ENCODE measurements around the gene CUX1. TPM values are rescaled to one million over a fixed set of nuclear protein-coding genes. Genes with fewer than 3 reads are reported as not detected.

The CUX1 gene
- total RNA-seq, 1 experiment from 2014 or later = 39.6 TPM

DNA sequence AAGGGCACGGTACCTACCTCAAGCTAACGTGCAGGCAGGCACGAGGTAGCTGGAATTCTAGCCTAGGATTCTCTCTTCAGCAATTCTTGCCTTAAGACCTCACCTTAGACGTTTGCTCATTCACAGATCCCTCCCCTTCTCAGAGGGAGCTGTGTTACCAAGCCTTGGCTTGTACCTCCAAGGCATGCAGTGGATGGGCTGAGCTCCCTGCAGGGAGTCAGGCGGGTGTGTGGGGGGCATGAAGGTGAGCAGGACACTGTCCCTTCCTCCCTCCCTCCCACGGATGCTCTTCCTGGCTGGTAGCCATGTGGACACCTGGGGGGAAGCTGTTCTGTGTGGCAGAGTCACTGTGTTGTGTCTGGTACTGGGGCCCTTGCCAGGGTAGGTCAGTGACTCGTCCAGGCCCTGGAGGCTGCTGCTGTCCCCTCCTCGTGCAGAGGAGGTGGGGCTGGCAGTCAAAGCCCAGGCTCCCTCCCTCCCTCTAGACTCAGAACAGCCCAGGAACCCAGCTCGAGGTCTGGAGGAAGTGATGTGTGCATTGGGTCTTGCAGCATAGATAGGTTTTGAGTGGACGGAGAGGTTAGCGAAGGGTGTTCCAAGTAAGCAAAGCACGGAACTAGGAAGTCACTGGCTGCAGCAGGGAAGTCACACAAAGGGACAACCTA is 247.1 kb downstream of the CUX1 start:
- CTCF ChIA-PET = interaction anchor here (0.6 kb wide), 1 partner anchor 216 kb away, joined by 11 read pairs; no protein-coding TSS in a partner anchor

DNA sequence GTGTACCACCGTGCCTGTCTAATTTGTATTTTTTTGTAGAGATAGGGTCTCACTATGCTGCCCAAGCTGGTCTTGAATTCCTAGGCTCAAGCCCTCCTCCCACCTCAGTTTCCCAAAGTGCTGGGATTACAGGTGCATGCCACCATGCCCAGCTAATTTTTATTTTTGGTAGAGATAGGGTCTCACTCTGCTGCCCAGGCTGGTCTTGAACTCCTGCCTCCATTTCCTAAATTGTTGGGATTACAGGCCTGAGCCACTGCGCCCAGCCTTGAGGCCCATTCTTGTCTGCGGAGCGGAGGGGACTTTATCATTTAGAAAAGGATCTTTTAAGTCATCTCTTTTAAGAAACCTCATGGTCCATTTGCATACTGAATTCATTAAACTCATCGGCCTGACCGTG is 247.8 kb downstream of the CUX1 start:
- Histone ChIP-seq H3K9me2 (replicated peaks; ENCODE audit: low read length) (no peaks in the 10 kb centered on the region), H4K20me1 (ENCODE audit: low read length) (no peaks in the 10 kb centered on the region), H3K4me3 (ENCODE audit: low read length) (no peak overlapping the region), H3K79me2 (ENCODE audit: low read length) (peaks cover 7% of the 10 kb centered on the region; the same call in 1 of the 2 replicates), H3K9me3 (ENCODE audit: low read length) (no peaks in the 10 kb centered on the region), H3F3A (ENCODE audit: low read length, unreplicated experiment) (no peaks in the 10 kb centered on the region), H3K4me1 (ENCODE audit: insufficient read depth, low read length) (peaks cover 18% of the 10 kb centered on the region), H3K27me3 (ENCODE audit: low read length) (no peaks in the 10 kb centered on the region), H3K4me2 (ENCODE audit: low read length) (no peak overlapping the region), H3K36me3 (ENCODE audit: low read depth, low read length) (peaks cover 1% of the 10 kb centered on the region; the same call in 1 of the 2 replicates), H2AFZ (ENCODE audit: low read length) (no peak overlapping the region), H3K9ac (ENCODE audit: low read length) (no peak overlapping the region), H3K27ac (ENCODE audit: low read length) (peak overlapping the region; percentile 96)
- TF ChIP-seq EZH2 (IDR thresholded peaks at IDR 0.05; ENCODE audit: low read length, unreplicated experiment) (no peak), EZH2phosphoT487 (IDR thresholded peaks at IDR 0.05; ENCODE audit: borderline replicate concordance, low read length) (no peak)
- no TSS peak for BruUV-seq (replicated peaks)
- intact Hi-C loops (cut with micrococcal nuclease) = no loop called here
- ChIA-PET CTCF (no interaction called here), POLR2A (ENCODE audit: unreplicated experiment) (no interaction called here)
- ATAC-seq (no peak), DNase-seq (no peak)

More for the DNA sequence above, 247.1 kb downstream of the CUX1 start:
- ATAC-seq (peak; percentile 68), DNase-seq (peak; percentile 60)
- Histone ChIP-seq H3K36me3 (ENCODE audit: low read depth, low read length) (no peaks in the 10 kb centered on the region), H2AFZ (ENCODE audit: low read length) (no peak overlapping the region), H3K79me2 (ENCODE audit: low read length) (peaks cover 7% of the 10 kb centered on the region; the same call in 1 of the 2 replicates), H3K4me1 (ENCODE audit: insufficient read depth, low read length) (peaks cover 18% of the 10 kb centered on the region), H3K9me3 (ENCODE audit: low read length) (no peaks in the 10 kb centered on the region), H3K4me3 (ENCODE audit: low read length) (no peak overlapping the region), H3K27me3 (ENCODE audit: low read length) (no peaks in the 10 kb centered on the region), H3K4me2 (ENCODE audit: low read length) (peak overlapping the region; percentile 64), H3K27ac (ENCODE audit: low read length) (peak overlapping the region; percentile 96), H3F3A (ENCODE audit: low read length, unreplicated experiment) (no peaks in the 10 kb centered on the region), H3K9me2 (replicated peaks; ENCODE audit: low read length) (no peaks in the 10 kb centered on the region), H3K9ac (ENCODE audit: low read length) (peak overlapping the region; percentile 71), H4K20me1 (ENCODE audit: low read length) (no peaks in the 10 kb centered on the region)
- POLR2A ChIA-PET (ENCODE audit: unreplicated experiment) = interaction anchor here (0.6 to 0.7 kb wide), 2 partner anchors 32 to 1730 kb away, joined by 3 read pairs; no protein-coding TSS in a partner anchor
- intact Hi-C loops (cut with micrococcal nuclease) = no loop called here
- TF ChIP-seq EZH2 (IDR thresholded peaks at IDR 0.05; ENCODE audit: low read length, unreplicated experiment) (no peak), EZH2phosphoT487 (IDR thresholded peaks at IDR 0.05; ENCODE audit: borderline replicate concordance, low read length) (no peak)
- TF ChIP-seq, protein P1, sequence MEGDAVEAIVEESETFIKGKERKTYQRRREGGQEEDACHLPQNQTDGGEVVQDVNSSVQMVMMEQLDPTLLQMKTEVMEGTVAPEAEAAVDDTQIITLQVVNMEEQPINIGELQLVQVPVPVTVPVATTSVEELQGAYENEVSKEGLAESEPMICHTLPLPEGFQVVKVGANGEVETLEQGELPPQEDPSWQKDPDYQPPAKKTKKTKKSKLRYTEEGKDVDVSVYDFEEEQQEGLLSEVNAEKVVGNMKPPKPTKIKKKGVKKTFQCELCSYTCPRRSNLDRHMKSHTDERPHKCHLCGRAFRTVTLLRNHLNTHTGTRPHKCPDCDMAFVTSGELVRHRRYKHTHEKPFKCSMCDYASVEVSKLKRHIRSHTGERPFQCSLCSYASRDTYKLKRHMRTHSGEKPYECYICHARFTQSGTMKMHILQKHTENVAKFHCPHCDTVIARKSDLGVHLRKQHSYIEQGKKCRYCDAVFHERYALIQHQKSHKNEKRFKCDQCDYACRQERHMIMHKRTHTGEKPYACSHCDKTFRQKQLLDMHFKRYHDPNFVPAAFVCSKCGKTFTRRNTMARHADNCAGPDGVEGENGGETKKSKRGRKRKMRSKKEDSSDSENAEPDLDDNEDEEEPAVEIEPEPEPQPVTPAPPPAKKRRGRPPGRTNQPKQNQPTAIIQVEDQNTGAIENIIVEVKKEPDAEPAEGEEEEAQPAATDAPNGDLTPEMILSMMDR (conservative IDR thresholded peaks at IDR 0.05; ENCODE audit: low read depth, low read length) = no peak
- BruUV-seq (replicated peaks) = no TSS peak

DNA sequence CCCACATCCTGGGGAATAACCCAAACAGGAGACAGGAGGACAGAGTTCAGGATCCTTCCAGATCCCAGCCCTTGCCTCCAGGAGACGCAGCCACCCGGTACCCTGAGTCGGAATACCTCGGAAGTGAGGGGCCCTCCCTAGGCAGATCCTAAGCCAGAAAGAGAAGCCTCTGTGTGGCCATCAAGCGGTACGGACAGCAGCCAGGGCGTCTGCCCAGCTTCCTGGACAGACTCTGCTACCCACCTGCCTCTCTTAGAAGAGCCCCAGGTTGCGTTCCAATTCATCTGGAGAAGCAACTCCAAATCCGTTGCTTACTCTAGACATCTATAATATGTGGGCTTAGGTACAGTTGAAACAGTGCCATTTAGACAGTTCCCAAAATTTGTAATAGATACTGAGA is 249.1 kb downstream of the CUX1 start:
- no peak for TF ChIP-seq EZH2 (IDR thresholded peaks at IDR 0.05; ENCODE audit: low read length, unreplicated experiment)
- TF ChIP-seq, protein P1 (conservative IDR thresholded peaks at IDR 0.05; ENCODE audit: low read depth, low read length) = no peak
- no peak for TF ChIP-seq EZH2phosphoT487 (IDR thresholded peaks at IDR 0.05; ENCODE audit: borderline replicate concordance, low read length)
- DNase-seq (no peak), ATAC-seq (no peak)
- ChIA-PET POLR2A (ENCODE audit: unreplicated experiment) (no interaction called here), CTCF (no interaction called here)
- Histone ChIP-seq H3K36me3 (ENCODE audit: low read depth, low read length) (peaks cover 6% of the 10 kb centered on the region), H3K27me3 (ENCODE audit: low read length) (no peaks in the 10 kb centered on the region), H3K9me2 (replicated peaks; ENCODE audit: low read length) (no peaks in the 10 kb centered on the region), H3K4me3 (ENCODE audit: low read length) (no peak overlapping the region), H3K9me3 (ENCODE audit: low read length) (no peaks in the 10 kb centered on the region), H3K79me2 (ENCODE audit: low read length) (peaks cover 7% of the 10 kb centered on the region; the same call in 1 of the 2 replicates), H4K20me1 (ENCODE audit: low read length) (no peaks in the 10 kb centered on the region), H3K4me1 (ENCODE audit: insufficient read depth, low read length) (peaks cover 18% of the 10 kb centered on the region), H3K9ac (ENCODE audit: low read length) (no peak overlapping the region), H3K27ac (ENCODE audit: low read length) (no peak overlapping the region), H3K4me2 (ENCODE audit: low read length) (no peak overlapping the region), H3F3A (ENCODE audit: low read length, unreplicated experiment) (no peaks in the 10 kb centered on the region), H2AFZ (ENCODE audit: low read length) (no peak overlapping the region)
- BruUV-seq (replicated peaks) = no TSS peak
- intact Hi-C loops (cut with micrococcal nuclease) = no loop called here
